Measurements from ENCODE around the gene KRT31.
"Not testable (repeated sequence)": the region's sequence is repeated elsewhere in the genome, so short reads cannot be mapped to it uniquely, and the experiment has no call there.

KRT31 gene

DNA sequence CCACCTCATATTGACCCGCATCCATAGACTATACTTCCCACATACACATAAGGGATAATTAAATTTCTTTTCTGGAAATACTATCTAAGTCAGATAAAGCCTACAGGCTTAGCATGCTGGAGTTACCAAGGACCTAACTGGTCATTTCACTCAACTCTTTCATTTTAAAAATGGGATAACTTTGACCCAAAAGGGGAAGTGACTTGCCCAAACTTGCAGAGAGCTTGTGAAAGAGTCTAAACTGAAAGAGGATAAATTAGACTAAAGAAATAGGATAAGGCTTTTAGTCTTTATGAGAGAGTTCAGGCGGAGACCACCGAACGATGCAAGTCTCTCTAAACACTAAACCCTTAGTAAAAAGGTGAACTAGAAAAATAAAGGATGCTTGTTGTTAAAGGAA, 42.9 kb downstream of the KRT31 start:
- TF ChIP-seq, protein P1, sequence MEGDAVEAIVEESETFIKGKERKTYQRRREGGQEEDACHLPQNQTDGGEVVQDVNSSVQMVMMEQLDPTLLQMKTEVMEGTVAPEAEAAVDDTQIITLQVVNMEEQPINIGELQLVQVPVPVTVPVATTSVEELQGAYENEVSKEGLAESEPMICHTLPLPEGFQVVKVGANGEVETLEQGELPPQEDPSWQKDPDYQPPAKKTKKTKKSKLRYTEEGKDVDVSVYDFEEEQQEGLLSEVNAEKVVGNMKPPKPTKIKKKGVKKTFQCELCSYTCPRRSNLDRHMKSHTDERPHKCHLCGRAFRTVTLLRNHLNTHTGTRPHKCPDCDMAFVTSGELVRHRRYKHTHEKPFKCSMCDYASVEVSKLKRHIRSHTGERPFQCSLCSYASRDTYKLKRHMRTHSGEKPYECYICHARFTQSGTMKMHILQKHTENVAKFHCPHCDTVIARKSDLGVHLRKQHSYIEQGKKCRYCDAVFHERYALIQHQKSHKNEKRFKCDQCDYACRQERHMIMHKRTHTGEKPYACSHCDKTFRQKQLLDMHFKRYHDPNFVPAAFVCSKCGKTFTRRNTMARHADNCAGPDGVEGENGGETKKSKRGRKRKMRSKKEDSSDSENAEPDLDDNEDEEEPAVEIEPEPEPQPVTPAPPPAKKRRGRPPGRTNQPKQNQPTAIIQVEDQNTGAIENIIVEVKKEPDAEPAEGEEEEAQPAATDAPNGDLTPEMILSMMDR (IDR thresholded peaks at IDR 0.05; ENCODE audit: insufficient read depth, missing control alignments) = no peak
- FAIRE-seq (no peak), DNase-seq (ENCODE audit: insufficient read length, low spot score) (no peak)

DNA sequence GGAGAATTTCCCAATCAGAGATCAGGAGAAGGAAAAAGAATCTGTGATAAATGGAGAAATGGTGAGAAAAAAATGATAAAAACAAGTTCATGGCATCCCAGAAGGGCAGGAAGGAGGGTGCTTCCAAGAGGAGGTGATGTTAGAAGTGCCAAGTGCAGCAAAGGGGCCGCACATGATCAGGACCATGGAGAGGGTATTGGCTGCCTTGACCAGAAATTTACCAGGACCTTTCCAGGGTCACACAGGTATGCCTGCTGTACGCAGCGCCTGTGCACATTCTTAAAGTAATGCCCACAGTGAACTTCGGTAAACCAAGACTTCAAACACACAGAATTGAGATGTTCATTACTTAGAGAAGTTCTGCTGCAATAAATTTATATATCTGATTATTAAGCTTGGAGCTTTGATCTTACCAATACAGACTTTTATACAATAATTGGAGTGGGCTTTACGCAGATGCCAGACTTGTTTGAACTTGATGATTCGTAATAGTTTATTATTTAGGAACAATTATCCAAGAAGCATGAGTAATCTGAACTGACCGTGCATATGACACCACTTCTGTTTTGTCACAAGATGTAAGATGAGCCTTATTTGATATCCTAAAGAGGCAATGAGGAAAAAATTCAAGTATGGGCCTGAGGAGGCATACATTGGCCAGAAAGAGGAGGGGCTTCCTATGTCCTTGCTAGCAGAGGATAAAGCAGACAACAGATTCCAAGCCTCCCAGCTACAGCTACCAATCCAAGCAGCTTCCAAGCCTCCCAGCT, 44.6 kb downstream of the KRT31 start:
- FAIRE-seq (no peak), DNase-seq (ENCODE audit: insufficient read length, low spot score) (no peak)
- TF ChIP-seq, protein P1 (IDR thresholded peaks at IDR 0.05; ENCODE audit: insufficient read depth, missing control alignments) = no peak

DNA sequence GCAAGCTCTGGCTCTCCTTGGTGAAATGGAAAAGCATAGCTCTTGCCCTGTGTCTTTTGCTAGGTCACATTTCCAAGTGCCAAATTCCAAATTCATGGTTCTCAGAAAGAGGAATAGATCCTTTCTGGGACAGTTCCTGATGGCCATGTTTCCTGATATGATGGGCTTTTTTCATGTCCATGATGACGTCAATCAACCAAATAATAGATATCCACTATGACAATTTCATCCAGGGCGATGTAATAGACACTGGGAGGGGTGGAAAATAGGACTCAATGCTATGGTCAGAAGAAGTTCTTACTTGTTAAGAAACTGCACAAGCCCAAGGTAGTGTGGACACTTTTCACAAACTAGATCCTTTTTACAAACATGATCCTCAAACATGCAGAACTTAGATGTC, 46.2 kb downstream of the KRT31 start:
- TF ChIP-seq, protein P1 (IDR thresholded peaks at IDR 0.05; ENCODE audit: insufficient read depth, missing control alignments) = no peak
- no peak for DNase-seq (ENCODE audit: insufficient read length, low spot score)
- FAIRE-seq = no peak

DNA sequence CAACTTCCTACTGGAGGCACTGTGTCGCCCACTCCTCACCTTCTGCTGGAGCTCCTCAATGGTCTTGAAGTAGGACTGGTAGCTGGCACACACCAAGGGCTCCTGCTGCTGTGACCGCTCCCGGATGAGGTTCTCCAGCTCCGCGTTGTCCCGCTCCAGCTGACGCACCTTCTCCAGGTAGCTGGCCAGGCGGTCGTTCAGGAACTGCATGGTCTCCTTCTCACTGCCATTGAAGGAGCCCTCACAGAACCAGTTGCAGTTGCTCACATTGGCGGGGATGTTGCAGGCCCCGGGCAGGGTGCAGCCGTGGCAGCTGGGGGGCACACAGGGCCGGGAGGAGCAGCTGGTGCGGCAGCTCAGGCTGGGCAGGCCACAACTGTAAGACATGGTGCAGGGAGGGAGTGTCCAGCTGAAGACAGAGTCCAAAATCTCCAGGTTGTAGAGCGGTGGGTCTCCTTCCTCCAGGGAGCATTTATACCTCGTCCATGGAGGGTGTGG, 47.0 kb downstream of the KRT31 start, which contains the start of gene KRT33A:
TSS of gene KRT33A (minus strand) at position 448 of the 498 bp plus-strand sequence. CDS start at position 387, 61 bp downstream.
- not testable (repeated sequence) for DNase-seq (ENCODE audit: insufficient read length, low spot score); FAIRE-seq

DNA sequence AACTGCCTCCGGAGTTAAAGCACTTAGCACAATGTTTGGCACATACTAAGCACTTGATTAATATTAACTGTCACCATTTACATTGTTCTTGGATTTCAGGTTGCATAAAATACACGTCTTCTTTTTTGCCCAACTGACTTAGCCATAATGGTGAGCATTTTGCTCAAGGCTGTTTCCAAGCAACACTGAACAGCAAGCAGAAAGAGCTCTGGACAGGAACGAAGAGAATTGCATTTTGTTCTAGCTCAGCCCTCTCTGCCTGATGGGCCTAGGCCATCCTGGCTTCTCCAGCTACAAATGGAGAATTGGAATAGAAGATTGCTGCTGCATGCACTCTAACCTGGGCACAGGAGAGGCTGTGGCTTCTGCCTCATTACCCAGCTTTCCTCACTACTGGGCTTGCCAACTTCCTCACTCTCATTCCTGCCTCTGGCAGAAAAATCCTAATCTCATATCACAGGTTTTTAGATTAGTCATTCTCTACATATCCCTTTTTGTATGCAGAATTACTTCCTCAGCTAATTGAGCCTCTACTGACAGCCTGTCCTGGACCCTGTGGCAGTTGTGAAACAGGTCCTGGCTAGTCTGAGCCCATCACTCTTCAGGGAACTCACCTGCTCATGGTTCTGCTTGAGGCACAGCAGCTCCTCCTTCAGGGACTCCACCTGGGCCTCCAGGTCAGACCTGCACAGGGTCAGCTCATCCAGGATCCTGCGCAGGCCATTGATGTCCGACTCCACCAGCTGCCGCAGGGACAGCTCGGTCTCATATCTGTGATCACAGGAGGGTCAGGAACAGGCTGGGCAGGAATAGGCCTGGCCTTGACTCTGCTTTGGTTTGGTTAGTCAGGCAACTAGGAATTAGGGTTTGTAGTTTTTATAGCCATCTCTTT, 49.3 kb downstream of the KRT31 start:
- no peak for FAIRE-seq
- no peak for DNase-seq (ENCODE audit: insufficient read length, low spot score)
- TF ChIP-seq, protein P1 (IDR thresholded peaks at IDR 0.05; ENCODE audit: insufficient read depth, missing control alignments) = no peak

DNA sequence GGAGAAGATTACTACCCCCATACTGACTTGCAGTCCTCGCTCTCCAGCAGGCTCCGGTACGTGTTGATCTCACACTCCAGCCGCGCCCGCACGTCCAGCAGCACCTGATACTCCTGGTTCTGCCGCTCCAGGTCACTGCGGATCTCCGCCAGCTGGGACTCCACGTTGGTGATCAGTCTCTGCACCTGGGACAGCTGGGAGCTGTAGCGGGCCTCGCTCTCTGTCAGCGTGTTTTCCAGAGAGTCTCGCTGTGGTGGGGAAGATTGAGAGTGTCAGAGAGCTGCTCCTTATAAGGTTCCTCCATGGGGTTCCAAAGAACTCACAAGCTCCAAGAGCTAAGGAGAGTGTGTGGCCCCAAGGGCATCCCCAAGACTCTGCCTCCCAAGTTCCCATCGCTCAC, 51.0 kb downstream of the KRT31 start:
- not testable (repeated sequence) for FAIRE-seq; DNase-seq (ENCODE audit: insufficient read length, low spot score)

DNA sequence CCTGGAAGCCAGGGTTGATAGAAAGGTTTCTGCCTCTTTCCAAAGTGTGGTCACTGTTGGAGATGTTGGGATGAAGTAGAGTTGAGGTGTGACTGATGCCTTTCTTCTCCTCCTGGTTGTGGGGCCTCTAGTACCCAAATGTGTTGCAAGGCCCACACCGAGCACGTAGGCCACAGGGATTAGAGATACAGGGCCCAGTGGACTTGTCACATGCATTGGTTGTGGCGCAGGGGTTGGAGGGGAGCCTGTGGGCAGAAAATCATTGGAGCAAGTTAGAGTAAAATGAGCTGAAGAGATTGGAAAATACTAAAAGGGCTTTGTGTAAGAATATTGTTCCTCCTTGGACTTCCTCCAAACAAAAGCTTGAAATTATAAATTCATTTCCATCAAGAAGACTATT, 51.4 kb downstream of the KRT31 start:
- TF ChIP-seq, protein P1 (IDR thresholded peaks at IDR 0.05; ENCODE audit: insufficient read depth, missing control alignments) = no peak
- FAIRE-seq (no peak), DNase-seq (ENCODE audit: insufficient read length, low spot score) (no peak)

Measured in D721Med (cell line).